Measurements from ENCODE around the gene MRPL2.

MRPL2 gene

DNA sequence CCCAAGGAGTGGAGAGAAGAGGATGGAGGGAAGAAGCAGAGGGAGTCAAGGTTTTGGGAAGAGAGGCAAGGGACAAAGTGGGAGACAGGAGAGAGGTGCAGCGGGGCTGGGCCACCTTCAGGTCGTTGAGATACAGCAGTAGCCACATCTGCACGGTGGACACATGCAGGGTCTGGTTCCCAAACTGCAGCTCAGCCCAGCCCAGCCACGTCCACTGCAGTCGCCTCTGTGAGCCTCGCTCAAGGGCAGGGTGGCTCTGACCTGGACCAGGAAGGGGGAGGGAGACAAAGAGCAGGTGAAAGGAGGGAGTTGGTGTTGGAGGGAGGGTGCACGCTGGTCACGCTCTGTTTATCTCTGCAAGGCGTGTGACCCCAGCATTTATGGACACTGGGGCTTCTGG is 20.5 kb downstream of the MRPL2 start:
- no peak for DNase-seq (ENCODE audit: extremely low read depth, low read depth)
- TF ChIP-seq, protein P1, sequence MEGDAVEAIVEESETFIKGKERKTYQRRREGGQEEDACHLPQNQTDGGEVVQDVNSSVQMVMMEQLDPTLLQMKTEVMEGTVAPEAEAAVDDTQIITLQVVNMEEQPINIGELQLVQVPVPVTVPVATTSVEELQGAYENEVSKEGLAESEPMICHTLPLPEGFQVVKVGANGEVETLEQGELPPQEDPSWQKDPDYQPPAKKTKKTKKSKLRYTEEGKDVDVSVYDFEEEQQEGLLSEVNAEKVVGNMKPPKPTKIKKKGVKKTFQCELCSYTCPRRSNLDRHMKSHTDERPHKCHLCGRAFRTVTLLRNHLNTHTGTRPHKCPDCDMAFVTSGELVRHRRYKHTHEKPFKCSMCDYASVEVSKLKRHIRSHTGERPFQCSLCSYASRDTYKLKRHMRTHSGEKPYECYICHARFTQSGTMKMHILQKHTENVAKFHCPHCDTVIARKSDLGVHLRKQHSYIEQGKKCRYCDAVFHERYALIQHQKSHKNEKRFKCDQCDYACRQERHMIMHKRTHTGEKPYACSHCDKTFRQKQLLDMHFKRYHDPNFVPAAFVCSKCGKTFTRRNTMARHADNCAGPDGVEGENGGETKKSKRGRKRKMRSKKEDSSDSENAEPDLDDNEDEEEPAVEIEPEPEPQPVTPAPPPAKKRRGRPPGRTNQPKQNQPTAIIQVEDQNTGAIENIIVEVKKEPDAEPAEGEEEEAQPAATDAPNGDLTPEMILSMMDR (IDR thresholded peaks at IDR 0.05; ENCODE audit: low read depth, low read length, missing control alignments): no peak
- no peak overlapping the region for H3K4me3 ChIP-seq (replicated peaks; ENCODE audit: low read depth, low read length)

DNA sequence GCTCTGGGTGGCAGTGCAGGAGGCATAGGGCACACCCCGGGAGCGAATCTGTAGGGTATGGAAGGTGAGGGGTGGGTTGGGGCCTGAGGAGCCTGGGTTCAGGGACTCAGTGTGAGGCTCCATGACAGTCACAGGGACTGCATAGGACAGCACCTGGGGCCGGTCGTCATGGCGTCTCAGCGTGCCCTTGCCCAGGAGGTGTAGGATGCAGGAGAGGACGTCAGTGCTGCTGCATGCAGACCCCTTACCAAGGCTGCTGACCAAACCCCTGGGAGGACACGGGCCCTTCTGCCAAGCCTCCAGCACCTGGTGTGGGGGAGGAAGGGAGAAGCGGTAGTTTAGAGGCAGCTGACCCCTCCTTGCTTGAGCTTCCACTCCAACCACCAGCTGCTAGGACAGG is 21.5 kb downstream of the MRPL2 start:
- no peak for DNase-seq (ENCODE audit: extremely low read depth, low read depth)
- TF ChIP-seq, protein P1 (IDR thresholded peaks at IDR 0.05; ENCODE audit: low read depth, low read length, missing control alignments): no peak
- no peak overlapping the region for H3K4me3 ChIP-seq (replicated peaks; ENCODE audit: low read depth, low read length)

DNA sequence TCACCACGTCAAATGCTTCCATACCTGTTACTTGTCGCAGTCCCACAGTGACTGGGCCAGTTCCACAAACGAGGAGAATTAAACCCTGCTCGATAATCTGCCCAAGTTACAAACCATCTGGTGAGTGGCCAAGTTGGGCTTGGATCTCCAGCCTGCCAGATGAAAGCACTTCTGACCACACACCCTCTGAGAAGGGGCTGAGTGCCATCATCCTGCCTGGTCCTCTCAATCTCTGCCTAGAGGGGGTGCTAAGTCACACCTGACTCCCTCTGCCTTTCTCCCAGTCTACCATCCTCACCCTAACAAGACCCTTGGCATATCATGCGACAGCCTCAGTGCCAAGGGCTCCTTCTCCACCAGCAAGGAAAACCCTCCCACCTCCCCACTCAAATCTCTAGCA is 22.0 kb downstream of the MRPL2 start:
- TF ChIP-seq, protein P1 (IDR thresholded peaks at IDR 0.05; ENCODE audit: low read depth, low read length, missing control alignments): no peak
- no peak for DNase-seq (ENCODE audit: extremely low read depth, low read depth)
- H3K4me3 ChIP-seq (replicated peaks; ENCODE audit: low read depth, low read length): no peak overlapping the region

DNA sequence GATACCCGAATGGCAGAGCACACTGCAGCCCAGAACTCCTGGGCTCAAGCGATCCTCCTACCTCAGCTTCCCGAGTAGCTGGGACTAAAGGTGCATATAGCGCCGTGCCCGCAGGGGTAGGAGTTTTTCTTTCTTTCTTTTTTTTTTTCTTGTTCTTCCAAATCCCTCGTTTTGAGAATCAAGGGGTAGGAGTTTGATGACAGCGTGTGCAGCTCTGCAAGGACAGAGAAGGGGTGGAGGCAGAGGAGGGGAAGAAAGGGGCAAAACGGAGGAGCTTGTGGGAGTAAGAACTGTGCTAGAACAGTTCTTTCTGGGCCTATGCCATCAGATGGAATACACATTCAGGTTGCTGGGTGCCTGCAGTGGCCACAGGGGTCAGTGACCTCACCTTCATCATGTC is 22.5 kb downstream of the MRPL2 start:
- DNase-seq (ENCODE audit: extremely low read depth, low read depth): no peak
- no peak overlapping the region for H3K4me3 ChIP-seq (replicated peaks; ENCODE audit: low read depth, low read length)
- TF ChIP-seq, protein P1 (IDR thresholded peaks at IDR 0.05; ENCODE audit: low read depth, low read length, missing control alignments): no peak

DNA sequence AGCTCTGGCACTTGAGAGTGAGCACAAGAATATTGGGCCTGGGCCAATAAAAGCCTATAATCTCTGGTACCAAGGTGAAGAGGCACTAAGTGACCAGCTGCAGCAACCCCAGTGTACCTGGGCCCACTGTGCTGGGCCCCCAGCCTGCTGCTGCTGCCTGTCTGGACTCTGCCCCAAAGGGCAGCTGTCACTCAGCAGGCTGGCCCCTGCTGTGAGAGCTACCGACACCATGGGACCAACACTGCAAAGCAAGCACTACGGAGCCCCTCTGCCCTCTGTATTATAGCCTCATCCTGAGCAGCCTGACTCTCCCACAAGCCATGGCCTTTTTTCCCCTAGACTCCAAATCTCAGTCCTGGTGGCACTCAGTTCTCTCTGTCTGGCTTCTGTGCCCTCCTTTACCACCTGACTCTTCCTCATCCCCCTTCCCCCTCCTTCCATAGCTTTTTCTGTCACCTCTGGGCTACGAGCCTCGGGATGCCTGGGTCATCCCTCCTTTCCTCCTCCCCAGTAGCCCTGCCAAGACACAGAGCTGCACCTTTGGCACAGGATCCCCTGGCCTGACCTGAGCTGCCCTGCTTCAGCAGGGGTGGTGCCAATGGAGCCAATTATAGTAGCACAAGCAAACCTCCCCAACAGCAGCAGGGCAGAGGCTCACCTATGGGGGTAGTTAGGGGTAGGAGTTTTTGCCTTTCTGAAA is 23.6 kb downstream of the MRPL2 start:
- no peak for DNase-seq (ENCODE audit: extremely low read depth, low read depth)
- H3K4me3 ChIP-seq (replicated peaks; ENCODE audit: low read depth, low read length): no peak overlapping the region
- TF ChIP-seq, protein P1 (IDR thresholded peaks at IDR 0.05; ENCODE audit: low read depth, low read length, missing control alignments): no peak

DNA sequence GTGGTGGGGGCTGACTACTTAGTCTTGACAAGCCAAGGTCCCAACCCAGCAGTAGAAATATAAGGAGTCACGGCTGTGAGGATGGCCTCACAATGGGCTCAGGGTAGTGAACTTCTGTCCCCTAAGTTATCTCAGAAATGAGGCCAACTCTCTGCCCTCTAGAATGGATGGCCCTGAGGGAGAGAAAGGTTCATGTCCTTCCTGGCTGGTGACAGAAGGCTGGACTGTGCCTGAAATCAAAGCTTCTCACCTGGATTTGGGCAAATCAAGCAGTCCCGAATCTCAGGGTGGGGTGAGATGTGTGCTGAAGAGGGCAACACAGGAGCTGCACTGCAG is 25.1 kb downstream of the MRPL2 start:
- DNase-seq (ENCODE audit: extremely low read depth, low read depth): no peak
- TF ChIP-seq, protein P1 (IDR thresholded peaks at IDR 0.05; ENCODE audit: low read depth, low read length, missing control alignments): no peak
- no peak overlapping the region for H3K4me3 ChIP-seq (replicated peaks; ENCODE audit: low read depth, low read length)

Measured in HFF-Myc (cell line).